GM18951 (cell line): ENCODE results near the gene CCR4.

Source experiments
- POLR2A ChIP-seq: IDR thresholded peaks from 4 replicates; pipeline ENCODE4 v1.6.1; 2011; ENCODE audit warnings: mild to moderate bottlenecking; ENCODE audit not compliant: insufficient read length, insufficient read depth; ENCODE audit errors: extremely low read depth
- in situ Hi-C: fragments of 300-500 bp; cut with MboI; formaldehyde crosslinking; loops from one replicate; pipeline ENCODE4 v1.12.0; 2022; ENCODE audit warnings: low sequenced_read_pairs, mixed read lengths, inconsistent platforms; ENCODE audit not compliant: unreplicated experiment

The CCR4 gene

GRCh38 chr3:32998631-32999451, 47.4 kb downstream of the CCR4 start:
- TF ChIP-seq POLR2A: no peak
- in situ Hi-C loops: loop anchor here (25.0 kb wide), 1 partner anchor 363 kb away; no protein-coding TSS in a partner anchor

GRCh38 chr3:33000691-33001385, 49.4 kb downstream of the CCR4 start:
- no peak for TF ChIP-seq POLR2A
- in situ Hi-C loops: no loop called here

- in situ Hi-C loops: no loop called here
- no peak for TF ChIP-seq POLR2A
Observed at GRCh38 chr3:33001889-33002288, 50.4 kb downstream of the CCR4 start.

GRCh38 chr3:33003308-33003707, 51.9 kb downstream of the CCR4 start:
- no peak for TF ChIP-seq POLR2A
- in situ Hi-C loops: no loop called here

- in situ Hi-C loops: no loop called here
- TF ChIP-seq POLR2A: no peak
Observed at GRCh38 chr3:33004205-33004604, 52.8 kb downstream of the CCR4 start.

GRCh38 chr3:33004961-33005360, 53.5 kb downstream of the CCR4 start:
- in situ Hi-C loops: no loop called here
- TF ChIP-seq POLR2A: no peak
